NCI-H1436 treated with DMSO at 0.1 percent for 48 hours (cell line): ENCODE measurements around the gene MTHFSD.
A peak's percentile ranks its signal among the peaks of the same experiment; 100 is the strongest.
"Not testable (repeated sequence)": the region's sequence is repeated elsewhere in the genome, so short reads cannot be mapped to it uniquely, and the experiment has no call there.

Experiments
- DNase-seq: peaks from one replicate; lab custom pipeline; 2025; lab: John Stamatoyannopoulos, UW

Gene MTHFSD

GRCh38 chr16:86554917-86555703 lies at the start of gene MTHFSD:
Gene MTHFSD, minus strand, starts transcription at chr16:86555235. Its CDS starts 51 bp downstream, at chr16:86555184.
- DNase-seq: peak; percentile 48

- no peak for DNase-seq
Measured at GRCh38 chr16:86604436-86605193, 49.6 kb upstream of the MTHFSD start.

- DNase-seq: no peak
Measured at GRCh38 chr16:86602521-86602920, 47.5 kb upstream of the MTHFSD start.

- no peak for DNase-seq
Measured at GRCh38 chr16:86601356-86601755, 46.3 kb upstream of the MTHFSD start.

- DNase-seq: no peak
Measured at GRCh38 chr16:86598607-86599565, 43.9 kb upstream of the MTHFSD start.

- no peak for DNase-seq
Measured at GRCh38 chr16:86597880-86598606, 43.0 kb upstream of the MTHFSD start.

GRCh38 chr16:86597126-86597879 lies 42.3 kb upstream of the MTHFSD start:
- no peak for DNase-seq

- no peak for DNase-seq
Measured at GRCh38 chr16:86595983-86596605, 41.1 kb upstream of the MTHFSD start.

- no peak for DNase-seq
Measured at GRCh38 chr16:86594721-86595120, 39.7 kb upstream of the MTHFSD start.

GRCh38 chr16:86593913-86594620 lies 39.0 kb upstream of the MTHFSD start:
- no peak for DNase-seq

GRCh38 chr16:86591270-86591669 lies 36.2 kb upstream of the MTHFSD start:
- DNase-seq: no peak

GRCh38 chr16:86590501-86591144 lies 35.6 kb upstream of the MTHFSD start:
- no peak for DNase-seq

- not testable (repeated sequence) for DNase-seq
Measured at GRCh38 chr16:86587955-86588354, 32.9 kb upstream of the MTHFSD start.

- no peak for DNase-seq
Measured at GRCh38 chr16:86587487-86587886, 32.5 kb upstream of the MTHFSD start.

- no peak for DNase-seq
Measured at GRCh38 chr16:86585821-86586611, 31.0 kb upstream of the MTHFSD start.

GRCh38 chr16:86584726-86585721 lies 30.0 kb upstream of the MTHFSD start:
- no peak for DNase-seq
